Stomach (tissue), 9 donors: ENCODE measurements around the gene SLC25A41. TPM values are rescaled to one million over a fixed set of nuclear protein-coding genes. Genes with fewer than 3 reads are reported as not detected.
A peak's percentile ranks its signal among the peaks of the same experiment; 100 is the strongest.

Source experiments
- DNase-seq, 2 donors: peaks; one replicate each; pipeline versions ENCODE4 v3.0.0 to v3.0.0-alpha.2; 2013 to 2019
- H3K27ac ChIP-seq, 5 donors: fragments of 200-600 bp in 4 of 5; sonication (generic) in 4 of 5; one replicate each; pipeline ENCODE4 v1.5.1; 2013 to 2019; ENCODE audit warnings: mild to moderate bottlenecking in 1 of 5, moderate library complexity in 1 of 5
- H3K27me3 ChIP-seq, 3 donors: fragments of 200-600 bp; sonication (generic); one replicate each; pipeline ENCODE4 v1.5.1; 2017 to 2019; ENCODE audit warnings: mixed run types in 1 of 3
- H3K36me3 ChIP-seq, 4 donors: fragments of 200-600 bp; sonication (generic); 1 replicate in 3 of 4; 2 replicates in 1 of 4; pipeline ENCODE4 v1.5.1; 2016 to 2019
- H3K4me1 ChIP-seq, 4 donors: fragments of 200-600 bp; sonication (generic); one replicate each; pipeline ENCODE4 v1.5.1; 2016 to 2019
- H3K4me3 ChIP-seq, 4 donors: fragments of 200-600 bp; sonication (generic) in 3 of 4; one replicate each; pipeline ENCODE4 v1.5.1; 2016 to 2019; ENCODE audit warnings: mild to moderate bottlenecking in 1 of 4
- H3K9me3 ChIP-seq, 4 donors: fragments of 200-600 bp; sonication (generic); one replicate each; pipeline ENCODE4 v1.5.1; 2016 to 2019
- EP300 ChIP-seq: sonication (generic); formaldehyde crosslinking; IDR thresholded peaks from one replicate; pipeline ENCODE4 v1.6.1; 2017; ENCODE audit warnings: antibody characterized with exemption
- POLR2A ChIP-seq, 4 donors: fragments of 450-650 bp; IDR thresholded peaks; one replicate each; pipeline ENCODE4 v1.6.1; 2016; ENCODE audit warnings: antibody characterized with exemption in 4 of 4, control low read depth in 2 of 4, mild to moderate bottlenecking in 1 of 4, moderate library complexity in 1 of 4
- POLR2AphosphoS5 ChIP-seq, 3 donors: sonication (generic); formaldehyde crosslinking; IDR thresholded peaks; one replicate each; pipeline ENCODE4 v1.6.1; 2016; ENCODE audit warnings: antibody characterized with exemption in 3 of 3
- WGBS, 5 donors: extraction: QIAGEN DNeasy Blood & Tissue Kit in 3 of 5; methylation state at CpG; one replicate each; pipeline versions ENCODE4 v1.1.5 to v1.1.7; 2013 to 2018; 5-methylcytosine and 5-hydroxymethylcytosine counted together
- intact Hi-C: fragments of 100-400 bp; cut with DNase I; formaldehyde crosslinking; loops from one replicate; pipeline ENCODE4 v1.15.1; 2023; ENCODE audit warnings: low total_unique reads
- polyA plus RNA-seq, 3 donors: library from polyadenylated mRNA; stranded (reverse); fragments of 200-250 nt; gene quantifications; one replicate each; pipeline ENCODE4 v1.2.3, GENCODE V29; 2013
- total RNA-seq, 5 donors: library from RNA; depleted of rRNA; stranded (reverse); fragments of >200 nt; gene quantifications; one replicate each; pipeline versions ENCODE4 v1.1.0 to v1.2.3, GENCODE V29; 2014 to 2016
- TF ChIP-seq, protein P1 (sequence below), 7 experiments: fragments of 450-650 bp in 4 of 7; fragments of 200-600 bp in 3 of 7; sonication (generic) in 3 of 7; IDR thresholded peaks; one replicate each; pipeline ENCODE4 v1.5.1; 2016 to 2019; ENCODE audit warnings: antibody characterized with exemption in 7 of 7, control low read depth in 2 of 7, mild to moderate bottlenecking in 1 of 7
- donor health status: healthy with polysubstance abuse.
- donor health status: Bipolar disorder and iron deficiency.
- donor health status: healthy.

Gene SLC25A41
- total and polyA plus RNA-seq, 8 donors, result 0.80 to 4.9 TPM; not detected in 6

DNA sequence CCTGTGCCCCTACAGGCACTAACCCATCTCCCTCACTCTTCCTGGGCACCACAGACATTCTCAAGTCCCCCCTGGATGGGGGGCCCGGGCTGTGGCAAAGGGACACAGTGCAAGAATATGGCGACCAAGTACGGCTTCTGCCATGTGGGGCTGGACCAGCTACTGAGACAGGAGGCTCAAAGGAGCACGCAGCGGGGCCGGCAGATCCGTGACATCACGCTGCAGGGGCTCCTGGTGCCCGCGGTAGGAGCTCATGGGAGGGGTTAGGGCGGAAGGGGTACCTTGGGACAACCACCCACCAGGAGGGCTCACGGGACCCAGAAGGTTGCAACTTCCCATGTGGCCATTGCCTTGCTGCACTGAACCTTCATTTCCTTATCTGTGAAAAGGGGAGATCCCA lies 37.3 kb downstream of the SLC25A41 start:
- Histone ChIP-seq H3K4me1 (peaks cover 5 to 22% (median 20%) of the 10 kb centered on the region in 4 donors), H3K9me3 (no peaks in the 10 kb centered on the region), H3K27me3 (no peaks in the 10 kb centered on the region), H3K36me3 (peaks cover 0 to 5% (median 3%) of the 10 kb centered on the region in 4 donors), H3K4me3 (no peak overlapping the region), H3K27ac (no peak overlapping the region)
- no peak for DNase-seq
- WGBS, 5 donors, result 92 to 96% (median 94%) methylated on average over 11 to 12 of the region's 12 CpGs
- TF ChIP-seq EP300 (no peak), POLR2AphosphoS5 (IDR thresholded peaks at IDR 0.05) (no peak), POLR2A (IDR thresholded peaks at IDR 0.05) (no peak)
- TF ChIP-seq, protein P1, sequence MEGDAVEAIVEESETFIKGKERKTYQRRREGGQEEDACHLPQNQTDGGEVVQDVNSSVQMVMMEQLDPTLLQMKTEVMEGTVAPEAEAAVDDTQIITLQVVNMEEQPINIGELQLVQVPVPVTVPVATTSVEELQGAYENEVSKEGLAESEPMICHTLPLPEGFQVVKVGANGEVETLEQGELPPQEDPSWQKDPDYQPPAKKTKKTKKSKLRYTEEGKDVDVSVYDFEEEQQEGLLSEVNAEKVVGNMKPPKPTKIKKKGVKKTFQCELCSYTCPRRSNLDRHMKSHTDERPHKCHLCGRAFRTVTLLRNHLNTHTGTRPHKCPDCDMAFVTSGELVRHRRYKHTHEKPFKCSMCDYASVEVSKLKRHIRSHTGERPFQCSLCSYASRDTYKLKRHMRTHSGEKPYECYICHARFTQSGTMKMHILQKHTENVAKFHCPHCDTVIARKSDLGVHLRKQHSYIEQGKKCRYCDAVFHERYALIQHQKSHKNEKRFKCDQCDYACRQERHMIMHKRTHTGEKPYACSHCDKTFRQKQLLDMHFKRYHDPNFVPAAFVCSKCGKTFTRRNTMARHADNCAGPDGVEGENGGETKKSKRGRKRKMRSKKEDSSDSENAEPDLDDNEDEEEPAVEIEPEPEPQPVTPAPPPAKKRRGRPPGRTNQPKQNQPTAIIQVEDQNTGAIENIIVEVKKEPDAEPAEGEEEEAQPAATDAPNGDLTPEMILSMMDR (IDR thresholded peaks at IDR 0.05), result no peak
- intact Hi-C loops, result no loop called here

DNA sequence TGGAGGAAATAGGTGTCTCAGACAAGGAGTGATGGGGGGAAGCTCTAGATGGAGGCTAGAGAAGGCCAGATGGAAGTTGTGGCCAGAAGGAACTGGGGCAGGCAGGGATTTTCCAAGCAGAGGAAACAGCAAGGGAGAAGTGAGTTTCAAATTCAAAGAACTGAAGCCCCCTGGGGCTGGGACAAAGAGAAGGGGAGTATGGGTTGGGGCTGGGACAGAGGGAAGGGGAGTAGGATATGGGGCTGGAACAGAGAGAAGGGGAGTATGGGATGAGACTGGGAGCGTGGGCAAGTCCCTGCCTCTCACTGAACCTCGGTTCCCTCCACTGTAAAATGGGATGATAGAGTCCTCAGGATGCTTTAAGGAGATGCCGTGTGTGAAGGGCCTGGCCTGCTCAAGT lies 38.7 kb downstream of the SLC25A41 start:
- 74 to 93% (median 91%) methylated on average over 3 of the region's 3 CpGs for WGBS, 5 donors
- Histone ChIP-seq H3K27me3 (no peaks in the 10 kb centered on the region), H3K9me3 (no peaks in the 10 kb centered on the region), H3K4me3 (no peak overlapping the region), H3K36me3 (peaks cover 0 to 20% (median 15%) of the 10 kb centered on the region in 4 donors), H3K4me1 (peaks cover 5 to 30% (median 24%) of the 10 kb centered on the region in 4 donors), H3K27ac (no peak overlapping the region)
- DNase-seq, result no peak
- intact Hi-C loops, result no loop called here
- TF ChIP-seq POLR2AphosphoS5 (IDR thresholded peaks at IDR 0.05) (no peak), POLR2A (IDR thresholded peaks at IDR 0.05) (no peak), EP300 (no peak)
- TF ChIP-seq, protein P1 (IDR thresholded peaks at IDR 0.05), result no peak

DNA sequence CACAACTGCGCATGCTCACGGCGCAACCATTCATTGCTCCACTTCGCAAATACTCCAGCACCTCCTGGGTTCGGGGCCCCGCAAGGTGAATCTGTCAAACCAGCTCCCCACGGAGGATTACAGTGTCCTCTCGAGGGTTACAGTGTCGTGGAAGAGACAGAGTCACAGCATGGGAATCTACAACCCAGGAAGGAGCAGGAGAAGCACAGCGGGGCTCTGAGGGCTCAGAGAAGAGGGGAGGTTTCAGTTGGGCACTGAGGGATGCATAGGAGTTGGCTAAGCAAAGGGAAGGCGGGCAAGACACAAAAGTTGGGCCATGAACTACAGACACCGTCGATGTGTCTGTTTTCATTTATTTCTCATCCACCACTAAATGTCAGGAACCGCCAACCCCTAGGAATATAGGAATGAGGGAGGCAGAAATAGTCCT lies 39.6 kb downstream of the SLC25A41 start:
- TF ChIP-seq, protein P1 (IDR thresholded peaks at IDR 0.05), result no peak
- no peak for TF ChIP-seq POLR2A (IDR thresholded peaks at IDR 0.05)
- TF ChIP-seq EP300, result no peak
- TF ChIP-seq POLR2AphosphoS5 (IDR thresholded peaks at IDR 0.05), result no peak
- H3K4me1 ChIP-seq, result peaks cover 5 to 30% (median 24%) of the 10 kb centered on the region in 4 donors
- H3K27ac ChIP-seq, result peak overlapping the region; percentile 81 to 96 (median 95)
- peaks cover 5 to 28% (median 23%) of the 10 kb centered on the region in 4 donors for H3K36me3 ChIP-seq
- no peak for DNase-seq
- intact Hi-C loops, result no loop called here
- no peaks in the 10 kb centered on the region for H3K9me3 ChIP-seq
- H3K4me3 ChIP-seq, result peak overlapping the region; percentile 75 to 89 (median 80)
- 26 to 32% (median 28%) methylated on average over 14 of the region's 14 CpGs for WGBS, 5 donors
- H3K27me3 ChIP-seq, result no peaks in the 10 kb centered on the region

DNA sequence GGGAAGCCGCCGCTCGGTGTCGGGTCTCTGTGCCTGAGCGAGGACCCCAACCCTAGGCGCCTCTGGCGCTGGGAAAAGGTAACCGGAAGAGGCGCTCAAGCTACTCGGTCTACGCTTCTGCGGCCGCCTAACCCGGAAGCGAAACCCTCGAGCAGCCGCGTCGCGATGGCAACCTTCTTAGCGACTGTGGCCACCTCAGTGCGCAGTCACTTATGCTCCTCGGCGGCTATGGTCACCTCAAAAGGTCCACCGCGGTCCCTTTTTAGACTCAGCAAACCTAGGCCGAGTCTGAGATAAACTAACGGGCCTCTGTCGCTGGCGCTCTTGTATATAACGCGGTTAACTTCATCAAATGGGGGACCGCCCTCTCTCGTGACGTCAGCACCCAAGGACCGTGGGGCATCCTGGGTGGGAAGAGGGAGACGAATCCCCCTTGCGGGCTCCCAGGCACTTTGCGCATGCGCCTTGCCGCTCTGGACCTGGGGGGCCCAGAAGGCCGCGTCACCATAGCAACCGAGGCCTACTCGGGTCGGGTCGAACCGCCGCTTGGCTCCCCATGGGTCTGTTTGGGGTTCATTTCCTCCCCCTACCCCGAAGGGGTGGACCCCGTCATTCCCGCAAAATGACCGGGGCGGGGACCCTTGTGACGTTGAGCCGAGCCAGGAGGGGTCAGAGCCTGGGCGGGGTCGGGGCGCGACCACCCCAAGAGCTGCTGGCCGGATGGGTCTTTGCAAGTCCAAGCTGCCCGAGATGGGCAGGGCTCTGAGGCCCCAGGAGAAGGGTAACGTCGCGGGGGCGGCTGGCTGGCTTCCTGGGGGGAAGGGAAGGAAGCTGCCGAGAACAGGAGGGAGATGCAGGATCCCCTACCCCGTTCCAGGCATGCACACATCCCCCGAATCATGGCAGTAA lies 40.2 kb downstream of the SLC25A41 start, which contains the start of gene GTF2F1:
Gene GTF2F1, minus strand, starts transcription at position 91 of the 909 bp plus-strand sequence. CDS start 169 bp downstream, outside the sequence.
- peaks cover 12 to 35% (median 30%) of the 10 kb centered on the region in 4 donors for H3K36me3 ChIP-seq
- H3K9me3 ChIP-seq, result no peaks in the 10 kb centered on the region
- H3K4me1 ChIP-seq, result peaks cover 5 to 30% (median 24%) of the 10 kb centered on the region in 4 donors
- peak within 1 kb of the TSS; percentile 75 to 89 (median 80) for H3K4me3 ChIP-seq
- 0 to 1% (median 0%) methylated on average over 33 to 69 of the region's 69 CpGs for WGBS, 5 donors
- peak within 1 kb of the TSS; percentile 81 to 96 (median 95) for H3K27ac ChIP-seq
- intact Hi-C loops, result no loop called here
- peak; percentile 92 to 98 for DNase-seq
- no peaks in the 10 kb centered on the region for H3K27me3 ChIP-seq
- TF ChIP-seq POLR2AphosphoS5 (IDR thresholded peaks at IDR 0.05), result peak; percentile 29 to 57 (median 52)
- TF ChIP-seq POLR2A (IDR thresholded peaks at IDR 0.05), result no peak
- TF ChIP-seq EP300, result no peak
- TF ChIP-seq, protein P1 (IDR thresholded peaks at IDR 0.05), result peak in 1 of 7 experiments; percentile 17
